Amniotic epithelial cell (primary cell): ENCODE data around the gene ZNF541.
A peak's percentile ranks its signal among the peaks of the same experiment; 100 is the strongest.

Experiments used
- DNase-seq: peaks from one replicate; pipeline ENCODE4 v3.0.0-alpha.2; 2010; ENCODE audit warnings: low read depth

ZNF541 gene, protein sequence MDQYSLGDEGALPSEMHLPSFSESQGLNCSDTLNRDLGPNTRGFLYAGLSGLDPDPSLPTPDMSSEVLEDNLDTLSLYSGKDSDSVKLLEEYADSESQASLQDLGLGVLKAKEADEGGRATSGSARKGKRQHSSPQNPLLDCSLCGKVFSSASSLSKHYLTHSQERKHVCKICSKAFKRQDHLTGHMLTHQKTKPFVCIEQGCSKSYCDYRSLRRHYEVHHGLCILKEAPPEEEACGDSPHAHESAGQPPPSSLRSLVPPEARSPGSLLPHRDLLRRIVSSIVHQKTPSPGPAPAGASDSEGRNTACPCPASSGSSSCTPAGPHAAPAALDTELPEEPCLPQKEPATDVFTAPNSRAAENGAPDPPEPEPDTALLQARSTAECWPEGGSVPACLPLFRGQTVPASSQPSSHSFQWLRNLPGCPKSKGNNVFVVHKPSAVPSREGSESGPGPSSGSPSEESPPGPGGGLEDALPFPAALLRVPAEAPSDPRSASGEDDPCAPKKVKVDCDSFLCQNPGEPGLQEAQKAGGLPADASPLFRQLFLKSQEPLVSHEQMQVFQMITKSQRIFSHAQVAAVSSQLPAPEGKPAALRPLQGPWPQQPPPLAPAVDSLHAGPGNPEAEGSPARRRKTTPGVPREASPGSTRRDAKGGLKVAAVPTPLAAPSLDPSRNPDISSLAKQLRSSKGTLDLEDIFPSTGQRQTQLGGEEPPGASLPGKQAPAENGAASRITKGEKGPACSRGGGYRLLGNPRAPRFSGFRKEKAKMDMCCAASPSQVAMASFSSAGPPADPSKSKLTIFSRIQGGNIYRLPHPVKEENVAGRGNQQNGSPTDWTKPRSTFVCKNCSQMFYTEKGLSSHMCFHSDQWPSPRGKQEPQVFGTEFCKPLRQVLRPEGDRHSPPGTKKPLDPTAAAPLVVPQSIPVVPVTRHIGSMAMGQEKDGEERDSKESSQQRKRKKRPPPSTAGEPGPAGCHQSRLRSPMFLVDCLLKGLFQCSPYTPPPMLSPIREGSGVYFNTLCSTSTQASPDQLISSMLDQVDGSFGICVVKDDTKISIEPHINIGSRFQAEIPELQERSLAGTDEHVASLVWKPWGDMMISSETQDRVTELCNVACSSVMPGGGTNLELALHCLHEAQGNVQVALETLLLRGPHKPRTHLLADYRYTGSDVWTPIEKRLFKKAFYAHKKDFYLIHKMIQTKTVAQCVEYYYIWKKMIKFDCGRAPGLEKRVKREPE (N-terminal part only)

DNA sequence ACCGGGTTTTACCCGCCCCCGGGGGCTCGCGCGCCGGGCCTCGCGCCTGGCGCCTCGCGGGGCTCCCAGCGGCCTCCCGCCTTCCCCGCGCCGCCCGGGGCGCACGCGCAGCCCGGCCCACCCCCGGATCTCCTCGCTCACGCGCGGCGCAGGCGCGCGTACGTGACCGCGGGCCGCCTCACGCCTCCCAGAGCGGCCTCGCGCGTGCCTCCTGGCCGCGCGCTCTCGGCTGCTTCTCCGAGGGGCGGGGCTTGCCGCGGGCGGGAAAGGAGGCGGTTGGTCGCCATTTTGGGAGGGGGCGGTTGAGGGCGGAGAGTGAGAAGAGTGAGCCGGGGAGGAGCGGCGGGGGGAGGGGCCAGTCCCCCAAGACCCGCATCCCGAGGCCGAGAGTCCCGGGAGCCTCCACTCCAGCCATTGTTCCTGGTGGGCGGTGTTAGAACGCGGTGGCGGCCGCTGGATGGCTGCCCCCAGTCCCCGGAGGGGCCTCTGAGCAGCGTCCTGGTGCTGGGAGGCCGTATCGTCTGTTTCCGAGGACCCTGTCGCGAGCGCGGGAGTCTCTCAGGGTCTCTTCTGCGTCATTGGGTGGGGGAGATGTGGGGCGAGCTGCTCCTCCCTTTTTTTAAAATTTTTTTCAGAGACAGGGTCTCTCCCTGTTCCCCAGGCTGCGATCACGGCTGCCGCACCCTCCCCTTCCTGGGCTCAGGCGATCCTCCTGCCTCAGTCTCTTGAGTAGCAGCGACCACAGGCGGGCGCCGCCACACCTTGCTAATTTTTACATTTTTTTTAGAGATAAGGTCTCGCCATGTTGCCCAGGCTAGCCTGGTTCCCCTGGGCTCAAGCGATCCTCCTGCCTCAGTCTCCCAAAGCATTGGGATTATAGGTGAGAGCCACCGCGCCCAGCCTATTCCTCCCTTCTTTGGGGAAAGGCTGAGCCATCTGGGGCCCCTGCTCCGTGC is at the start of gene ZNF541:
Gene ZNF541 (minus strand): TSS at position 78 of the 956 bp plus-strand sequence. CDS start 17,292 bp downstream, outside the sequence.
- peak; percentile 15 for DNase-seq

DNA sequence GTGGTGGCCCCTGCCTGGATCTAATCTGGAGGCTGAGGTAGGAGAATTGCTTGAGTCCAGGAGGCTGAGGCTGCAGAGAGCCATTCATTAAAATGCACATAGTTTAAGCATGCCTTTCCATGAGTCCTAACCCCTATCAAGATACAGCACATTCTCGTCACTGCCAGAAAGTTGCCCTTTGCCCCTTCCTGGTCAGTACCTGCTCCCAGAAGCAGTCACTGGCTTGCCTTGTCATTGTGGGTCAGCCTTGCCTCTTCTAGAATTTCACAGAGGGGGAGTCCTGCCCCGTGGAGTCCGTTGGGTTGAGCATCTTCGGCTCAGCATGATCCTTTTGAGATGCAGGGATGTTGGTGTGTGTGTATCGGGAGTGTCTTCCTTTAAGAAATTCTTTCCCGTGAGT is 46.8 kb upstream of the ZNF541 start:
- DNase-seq: peak; percentile 64

DNA sequence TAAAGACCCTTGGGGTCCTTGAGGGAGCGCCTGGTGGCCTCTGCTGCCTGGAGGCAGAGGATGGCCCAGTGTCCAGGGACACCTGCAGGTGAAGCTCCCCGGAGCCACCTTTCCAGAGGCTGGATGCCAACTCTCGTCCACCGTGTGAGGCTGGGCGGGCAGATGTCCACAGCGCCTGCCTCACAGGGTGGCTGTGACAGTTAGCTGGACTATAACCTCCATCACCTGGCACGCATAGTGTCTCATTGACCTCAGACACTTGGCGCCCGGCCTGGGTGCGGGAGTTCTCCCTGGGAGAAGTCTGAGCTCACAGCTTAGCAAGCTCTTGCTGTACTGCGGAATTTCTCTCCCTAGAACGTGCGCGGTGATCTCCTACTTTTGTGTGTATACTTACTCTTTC is 45.8 kb upstream of the ZNF541 start:
- DNase-seq: no peak

DNA sequence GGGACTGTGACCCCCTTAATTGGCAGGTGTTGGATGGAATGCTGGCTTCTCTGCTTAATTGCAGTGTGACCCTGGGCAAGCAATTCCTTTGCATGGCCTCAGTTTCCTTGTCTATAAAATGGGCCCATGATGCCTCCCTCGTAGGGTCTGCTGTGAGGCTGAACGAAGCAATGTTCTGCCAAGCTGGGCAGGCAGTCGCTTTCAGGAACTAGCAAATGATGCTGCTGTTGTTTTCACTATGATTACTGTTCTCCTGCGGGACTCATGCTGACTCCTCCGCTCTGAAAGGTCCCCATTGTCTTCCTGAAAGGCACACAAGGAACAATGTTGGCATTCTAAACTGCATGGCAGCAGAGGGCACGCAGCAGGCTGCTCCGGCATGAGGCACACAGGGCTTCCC is 42.8 kb upstream of the ZNF541 start:
- DNase-seq: no peak

DNA sequence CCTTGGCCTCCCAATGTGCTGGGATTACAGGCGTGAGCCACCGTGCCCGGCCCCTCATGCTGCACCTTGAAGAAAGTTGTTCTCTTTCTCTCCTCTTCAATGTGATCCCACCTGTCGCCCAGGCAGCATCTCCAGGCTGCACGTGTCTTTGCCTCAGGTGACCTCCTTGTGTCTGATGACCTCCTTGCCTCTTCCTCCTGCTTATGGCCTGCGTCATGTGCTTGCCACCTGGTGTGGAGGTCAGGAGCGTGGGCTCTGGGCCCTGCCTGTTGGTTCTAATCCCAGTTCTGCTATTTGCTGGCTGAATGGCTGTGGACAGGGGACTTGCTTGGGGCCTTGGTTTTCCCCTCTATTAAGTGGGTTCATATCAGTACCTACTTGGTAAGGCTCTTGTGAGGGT is 42.3 kb upstream of the ZNF541 start:
- no peak for DNase-seq

DNA sequence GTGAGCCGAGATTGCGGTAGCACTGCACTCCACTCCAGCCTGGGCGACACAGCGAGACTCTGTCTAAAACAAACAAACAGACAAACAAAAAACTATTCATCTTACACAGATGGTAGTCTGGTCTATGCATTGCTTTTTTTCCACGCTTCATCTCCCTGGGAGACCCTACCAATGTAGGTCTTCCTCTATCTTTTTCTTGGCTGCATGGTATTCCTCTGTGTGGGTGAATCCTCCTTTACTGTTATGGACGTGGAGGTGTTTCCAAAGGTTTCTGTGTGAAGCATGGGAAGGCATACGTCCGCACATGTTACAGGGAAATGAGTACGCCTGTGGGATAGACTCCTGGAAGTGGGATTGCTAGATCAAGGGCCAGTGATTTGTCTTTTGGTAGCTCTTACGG is 41.6 kb upstream of the ZNF541 start:
- DNase-seq: no peak

DNA sequence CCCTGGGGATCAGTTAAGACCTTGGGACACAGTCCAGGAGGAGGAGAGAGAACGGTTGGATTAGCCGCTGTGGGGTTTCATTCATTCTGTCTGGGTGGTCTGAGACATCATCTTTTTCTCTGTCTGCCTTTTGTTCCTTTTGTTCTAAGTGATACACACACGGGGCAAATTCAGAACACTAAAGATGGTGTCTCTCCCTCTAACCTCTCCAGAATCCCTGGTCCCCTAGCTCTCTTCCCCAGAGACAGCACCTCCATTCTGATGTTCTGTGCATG is 41.0 kb upstream of the ZNF541 start:
- DNase-seq: no peak

DNA sequence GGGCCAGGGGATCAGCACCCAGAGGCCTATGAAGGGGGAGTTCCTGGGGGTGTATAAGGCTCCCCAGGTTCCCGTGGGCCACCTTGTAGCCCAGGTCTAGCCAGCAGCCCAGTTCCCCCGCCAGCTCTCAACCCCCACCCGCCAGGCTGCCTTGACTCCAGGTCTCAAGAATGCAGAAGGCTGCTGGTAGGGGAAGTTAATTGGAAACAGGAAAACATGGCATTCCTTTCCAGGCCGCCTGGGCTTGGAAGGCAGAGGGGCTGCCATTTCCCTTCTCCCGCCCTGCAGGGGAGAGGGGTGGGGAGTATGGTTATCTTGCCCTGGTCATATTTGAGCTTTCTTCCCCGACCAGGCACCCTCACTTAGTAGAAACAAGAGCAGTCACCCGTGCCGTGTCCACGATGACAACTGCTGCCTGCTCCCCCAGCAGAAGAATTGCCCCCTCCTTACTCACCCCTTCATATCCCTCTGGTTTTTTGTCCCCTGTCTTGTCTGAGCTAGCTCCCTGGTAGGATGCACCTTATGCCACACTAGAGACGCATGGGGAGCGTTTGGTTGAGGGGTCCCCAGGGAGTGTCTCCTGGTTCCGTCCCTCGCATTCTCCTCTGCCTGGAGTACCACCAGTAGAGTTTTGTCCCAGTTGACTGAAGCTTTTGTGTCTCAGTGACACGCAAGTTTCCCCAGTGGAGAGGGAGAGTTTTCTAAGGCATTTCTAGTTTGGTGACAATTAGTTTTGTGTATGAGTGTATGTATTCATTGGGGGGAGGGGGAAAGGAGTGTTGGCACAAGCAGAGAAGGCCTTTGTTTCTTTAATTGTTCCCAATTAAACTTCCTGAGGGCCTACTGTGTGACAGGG is 40.4 kb upstream of the ZNF541 start:
- DNase-seq: peak; percentile 66

DNA sequence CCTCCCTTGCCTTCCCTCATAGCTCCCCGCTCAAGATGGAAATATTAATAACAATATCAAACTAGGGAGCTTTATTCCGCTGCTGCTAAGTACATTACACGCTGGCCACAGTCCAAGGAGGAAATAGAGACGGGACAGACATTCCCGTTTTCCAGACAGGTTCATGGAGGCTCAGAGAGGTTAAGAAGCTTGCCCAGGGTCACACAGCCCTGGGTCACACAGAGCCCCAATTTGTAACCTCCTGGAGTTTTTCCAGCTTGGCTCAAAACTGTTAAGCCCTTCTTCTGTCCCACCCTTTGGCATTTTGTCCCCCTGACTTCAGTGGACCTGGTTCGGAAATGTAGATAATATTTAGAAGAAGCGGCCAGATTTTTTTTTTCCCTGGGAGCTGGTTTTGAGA is 38.0 kb upstream of the ZNF541 start:
- no peak for DNase-seq

DNA sequence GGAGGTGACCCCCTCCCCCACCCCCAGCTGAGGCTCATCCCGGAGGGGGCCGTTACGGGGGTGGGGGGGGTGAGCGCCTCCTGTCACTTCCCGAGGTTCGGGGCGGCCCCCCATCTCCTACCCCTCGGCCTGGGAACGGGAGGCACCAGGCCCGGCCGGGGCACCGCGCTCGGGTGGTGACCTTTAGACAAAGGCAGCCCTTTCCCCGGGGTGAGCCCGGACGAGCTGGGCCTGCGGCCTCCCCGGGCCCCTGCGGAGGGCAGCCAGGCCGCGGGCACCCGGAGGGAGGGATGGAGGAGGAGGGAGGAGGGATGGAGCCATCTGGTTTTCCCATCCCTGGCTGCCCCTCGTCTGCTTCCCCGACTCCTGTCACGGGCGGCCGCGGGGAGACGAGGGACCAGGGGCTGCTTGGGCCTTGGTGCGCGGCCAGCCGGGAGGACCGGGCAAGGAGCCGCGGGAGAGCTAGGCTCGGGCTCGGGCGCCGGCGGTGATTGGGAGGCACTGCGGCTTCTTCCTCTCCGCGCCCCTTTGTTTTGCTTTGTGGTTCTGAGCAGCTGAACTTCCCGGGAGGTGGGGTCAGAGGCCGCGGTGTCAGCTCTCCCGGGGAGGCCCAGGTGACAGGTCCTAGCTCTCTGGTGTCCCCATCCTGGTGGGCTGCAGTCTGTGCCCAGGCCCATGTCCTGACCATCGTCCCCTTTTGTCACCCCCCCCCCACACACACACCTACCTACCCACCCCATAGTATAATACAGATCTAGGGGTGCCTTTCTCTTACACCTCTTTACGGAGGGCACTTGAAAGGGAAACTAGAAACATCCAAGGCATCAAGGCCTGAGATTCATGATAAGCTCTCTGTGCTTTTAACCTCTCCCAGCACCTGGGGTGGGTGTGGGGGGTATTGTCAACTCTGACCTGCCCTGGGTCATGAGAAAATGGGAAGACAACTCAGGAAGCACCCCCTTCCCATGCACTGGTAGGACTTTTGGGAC is 37.3 kb upstream of the ZNF541 start:
- DNase-seq: peak; percentile 38

DNA sequence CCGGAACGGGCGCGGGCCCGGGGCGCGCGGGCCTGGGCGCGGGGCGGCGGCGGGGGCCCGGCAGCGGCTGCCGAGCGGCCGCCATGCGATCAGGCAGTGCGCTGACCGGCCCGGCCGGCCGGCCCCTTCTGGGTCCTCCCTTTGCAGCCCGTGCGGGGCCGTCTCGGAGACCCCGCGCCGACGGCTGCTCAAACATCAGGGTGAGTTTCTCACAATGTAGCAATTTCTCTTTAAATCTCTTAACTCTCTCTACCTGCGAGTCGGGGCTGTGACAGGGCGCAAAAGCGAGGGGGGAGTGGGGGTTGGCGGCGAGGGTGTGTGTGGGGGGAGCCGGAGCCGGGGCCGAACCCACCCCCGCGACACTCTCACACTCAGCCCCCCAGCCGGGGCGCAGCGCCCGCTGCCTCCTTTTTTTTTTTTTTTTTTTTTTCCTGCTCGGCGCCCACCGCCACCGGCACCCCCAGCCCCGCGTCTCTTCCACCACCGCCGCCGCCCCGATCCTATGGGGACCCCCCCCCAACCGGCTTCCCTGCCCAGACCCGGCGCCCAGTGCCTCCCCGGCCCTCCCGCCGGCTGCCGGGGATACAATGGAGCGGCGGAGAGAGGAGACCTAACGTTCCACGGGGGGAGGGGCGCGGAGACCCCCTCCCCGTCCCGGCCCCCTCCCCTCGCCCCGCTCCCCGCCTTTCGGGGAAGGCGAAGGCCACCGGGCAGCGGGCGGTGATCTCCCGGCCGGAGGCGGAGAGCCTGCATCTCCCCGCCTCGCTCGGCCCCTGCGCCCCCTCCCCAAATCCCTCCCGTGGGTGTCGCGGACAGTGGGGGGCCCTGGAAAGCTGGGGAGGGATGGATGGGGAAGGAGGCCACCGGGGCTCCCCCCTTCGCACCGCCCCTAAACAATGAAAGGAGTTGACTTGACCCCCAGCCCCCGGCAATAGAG is 36.3 kb upstream of the ZNF541 start, which contains the start of gene BICRA:
Gene BICRA (plus strand): TSS at position 166 of the 937 bp plus-strand sequence. CDS start 64,441 bp downstream, outside the sequence.
- DNase-seq: peak; percentile 74

DNA sequence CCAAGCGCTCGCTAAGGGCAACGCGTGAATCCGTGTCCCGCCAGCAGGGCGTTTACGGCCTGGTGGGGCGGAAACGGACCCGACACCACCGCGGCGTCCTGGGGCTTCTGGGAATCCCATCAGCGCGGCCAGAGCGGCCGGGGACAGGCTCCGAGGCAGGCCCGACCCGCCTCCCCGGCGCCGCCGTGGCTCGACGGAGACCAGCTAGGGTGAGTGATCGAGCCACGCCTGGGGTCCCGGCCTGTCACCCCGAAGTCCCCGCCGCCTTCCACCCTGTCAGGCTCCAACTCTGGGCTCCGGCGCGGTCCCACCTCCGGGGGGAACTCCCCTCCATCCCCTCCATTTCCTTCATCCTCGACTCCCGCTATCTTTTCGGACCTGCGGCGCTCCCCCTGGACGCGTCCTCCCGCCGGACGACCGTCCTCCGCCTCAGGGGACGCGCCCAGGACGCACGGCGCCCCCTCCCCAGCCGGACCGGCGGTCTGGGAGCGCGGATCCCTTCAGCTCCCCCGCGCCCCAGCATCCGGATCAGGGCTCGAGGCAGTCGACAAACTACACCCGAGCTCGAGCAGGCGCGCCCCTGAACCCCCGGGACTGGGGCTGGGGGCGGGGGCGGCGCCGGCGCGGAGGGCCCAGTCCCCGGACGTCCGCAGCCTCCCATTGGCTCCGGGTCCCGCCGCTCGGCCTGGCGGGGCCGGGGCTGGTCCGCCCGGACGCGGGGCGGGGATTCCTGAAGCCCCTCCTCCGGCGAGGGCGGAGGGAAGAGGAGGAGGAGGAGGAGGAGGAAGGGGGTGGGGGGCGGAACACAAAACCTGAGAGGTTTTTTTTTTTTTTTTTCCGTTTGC is 35.3 kb upstream of the ZNF541 start:
- DNase-seq: peak; percentile 87

DNA sequence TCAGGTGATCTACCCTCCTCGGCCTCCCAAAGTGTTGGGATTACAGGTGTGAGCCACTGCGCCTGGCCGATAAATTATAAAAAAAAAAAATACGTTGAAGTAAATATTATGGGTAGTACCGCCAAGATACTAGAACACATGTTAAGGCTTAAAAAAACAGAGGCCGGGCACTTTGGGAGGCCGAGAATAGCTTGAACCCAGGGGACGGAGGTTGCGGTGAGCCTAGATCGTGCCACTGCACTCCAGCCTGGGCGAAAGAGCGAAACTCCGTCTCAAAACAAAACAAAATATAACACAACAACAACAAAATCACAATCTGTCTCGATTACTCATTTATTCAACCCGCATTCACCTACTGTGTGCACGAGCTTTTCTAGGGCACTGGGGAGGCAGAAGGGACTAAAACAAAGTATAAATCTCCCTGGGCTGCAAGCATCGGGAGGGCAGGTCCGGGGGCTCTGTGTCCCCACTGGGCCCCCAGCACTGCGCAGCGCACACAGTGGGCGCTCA is 34.7 kb upstream of the ZNF541 start:
- no peak for DNase-seq

DNA sequence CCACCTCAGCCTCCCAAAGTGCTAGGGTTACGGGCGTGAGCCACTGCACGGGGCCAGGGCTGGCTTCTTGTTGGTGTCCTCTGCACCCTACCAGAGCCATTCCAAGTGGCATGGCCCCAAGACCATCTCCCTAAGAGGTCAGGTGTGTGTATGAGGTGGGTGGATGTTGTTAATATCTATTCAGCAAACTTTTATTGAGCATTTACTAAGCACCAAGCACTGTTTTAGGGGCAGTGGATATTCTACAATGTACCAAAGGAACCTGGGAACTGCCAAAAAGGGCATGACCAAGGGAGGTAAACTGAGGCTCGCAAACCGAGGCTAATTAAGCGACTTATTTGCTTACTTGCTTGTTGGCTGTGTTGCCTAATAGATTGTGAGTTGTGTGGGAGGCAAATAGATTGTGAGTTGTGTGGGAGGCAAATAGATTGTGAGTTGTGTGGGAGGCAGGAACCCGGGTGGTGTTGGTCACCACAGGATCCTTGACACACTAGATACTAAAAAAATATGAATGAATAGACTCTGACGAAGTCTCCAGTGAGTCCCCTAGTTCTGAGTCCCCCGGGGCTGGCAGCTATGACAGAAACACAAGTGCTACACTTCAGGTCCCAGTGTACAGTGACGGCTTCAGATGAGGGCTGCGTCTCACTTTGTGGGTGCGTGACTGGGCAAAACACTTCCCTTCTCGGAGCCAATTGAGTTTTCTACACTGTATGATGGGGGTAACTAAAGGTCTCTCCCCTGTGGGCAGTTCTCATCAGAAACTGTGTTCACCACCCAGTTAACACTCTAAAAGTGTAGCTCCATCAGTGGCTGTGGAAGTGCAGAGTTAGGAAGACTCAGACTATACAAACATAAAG is 31.0 kb upstream of the ZNF541 start:
- DNase-seq: no peak

DNA sequence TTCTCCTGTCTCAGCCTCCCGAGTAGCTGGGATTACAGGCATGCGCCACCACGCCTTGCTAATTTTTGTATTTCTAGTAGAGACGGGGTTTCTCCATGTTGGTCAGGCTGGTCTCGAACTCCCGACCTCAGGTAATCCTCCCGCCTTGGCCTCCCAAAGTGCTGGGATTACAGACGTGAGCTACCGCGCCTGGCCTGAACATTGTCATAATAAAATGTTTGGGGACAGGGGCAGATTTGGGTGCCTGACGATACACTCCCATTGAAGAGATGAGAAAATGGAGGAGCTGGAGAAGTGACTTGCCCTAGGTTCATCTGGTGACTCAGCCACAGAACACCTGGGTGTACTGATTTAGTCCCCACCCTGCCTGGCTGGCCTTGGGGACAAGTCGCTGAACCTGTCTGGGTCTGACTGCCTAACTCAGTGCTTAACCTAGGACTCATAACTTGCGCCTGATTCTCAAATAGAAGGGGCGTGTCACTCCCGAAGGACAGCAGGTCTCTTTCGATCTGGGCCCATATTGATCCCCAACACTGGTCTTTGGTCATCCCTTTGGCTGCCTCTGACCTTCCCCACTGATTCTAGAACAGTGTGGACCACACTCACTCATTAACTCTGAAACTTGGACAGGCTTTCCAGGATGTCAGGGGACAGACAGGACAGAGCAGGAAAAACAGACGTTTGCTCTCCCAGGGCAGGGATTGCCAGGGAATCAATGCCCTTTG is 28.4 kb upstream of the ZNF541 start:
- DNase-seq: no peak
